Type B pancreatic cell (in vitro differentiated cells): ENCODE data around the gene BABAM2. TPM values are rescaled to one million over a fixed set of nuclear protein-coding genes. Genes with fewer than 3 reads are reported as not detected.

ENCODE experiments used
- DNase-seq: peaks from one replicate; pipeline ENCODE4 v3.0.0; 2021; ENCODE audit warnings: mixed read lengths; ENCODE audit not compliant: unreplicated experiment; ENCODE audit errors: extremely low spot score
- H3K27ac Mint-ChIP-seq: 2 replicates; pipeline ENCODE4 v1.8.0; 2021; ENCODE audit warnings: mild to moderate bottlenecking, mixed read lengths
- H3K27me3 Mint-ChIP-seq: 2 replicates; pipeline ENCODE4 v1.8.0; 2021; ENCODE audit warnings: mixed read lengths
- H3K36me3 Mint-ChIP-seq: 2 replicates; pipeline ENCODE4 v1.8.0; 2021; ENCODE audit warnings: mixed read lengths
- H3K4me1 Mint-ChIP-seq: one replicate; pipeline ENCODE4 v1.8.0; 2021; ENCODE audit warnings: mixed read lengths; ENCODE audit not compliant: unreplicated experiment
- H3K4me3 Mint-ChIP-seq: 2 replicates; pipeline ENCODE4 v1.8.0; 2021; ENCODE audit warnings: mild to moderate bottlenecking, mixed read lengths
- H3K9me3 Mint-ChIP-seq: 2 replicates; pipeline ENCODE4 v1.8.0; 2021; ENCODE audit warnings: mixed read lengths
- CTCF ChIP-seq: fragments of 200-600 bp; sonication (generic); conservative IDR thresholded peaks from 2 replicates; pipeline ENCODE4 v1.5.0; 2021; ENCODE audit warnings: antibody characterized with exemption, mild to moderate bottlenecking
- total RNA-seq: library from RNA; stranded (reverse); gene quantifications from 2 replicates; pipeline ENCODE4 v1.2.1, GENCODE V29; 2021; ENCODE audit warnings: low replicate concordance

BABAM2 gene
- total RNA-seq, 1 donor from 2014 or later: 30.4 TPM

DNA sequence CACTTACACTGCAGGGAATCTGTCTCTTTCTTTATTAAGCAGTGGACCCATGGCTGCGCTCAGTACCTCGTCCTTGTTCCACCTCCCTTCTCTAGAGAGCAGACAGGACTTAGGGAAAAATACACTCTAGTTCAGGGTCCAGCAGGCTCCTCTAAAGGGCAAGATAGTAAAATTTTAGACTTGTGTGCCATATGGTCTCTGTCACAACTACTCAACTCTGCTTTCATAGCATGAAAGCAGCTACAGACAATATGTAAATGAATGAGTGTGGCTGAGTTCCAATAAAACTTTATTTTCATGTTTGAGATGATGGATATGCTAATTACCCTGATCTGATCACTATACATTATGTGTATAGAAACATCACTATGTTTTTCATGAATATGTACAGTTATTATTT, 163.1 kb downstream of the BABAM2 start:
- no peak for TF ChIP-seq CTCF
- H3K4me1 Mint-ChIP-seq: no peaks in the 10 kb centered on the region
- no peaks in the 10 kb centered on the region for H3K9me3 Mint-ChIP-seq
- no peaks in the 10 kb centered on the region for H3K27me3 Mint-ChIP-seq
- H3K27ac Mint-ChIP-seq: no peak overlapping the region
- H3K4me3 Mint-ChIP-seq: no peak overlapping the region
- DNase-seq: no peak
- peaks cover 4% of the 10 kb centered on the region for H3K36me3 Mint-ChIP-seq

DNA sequence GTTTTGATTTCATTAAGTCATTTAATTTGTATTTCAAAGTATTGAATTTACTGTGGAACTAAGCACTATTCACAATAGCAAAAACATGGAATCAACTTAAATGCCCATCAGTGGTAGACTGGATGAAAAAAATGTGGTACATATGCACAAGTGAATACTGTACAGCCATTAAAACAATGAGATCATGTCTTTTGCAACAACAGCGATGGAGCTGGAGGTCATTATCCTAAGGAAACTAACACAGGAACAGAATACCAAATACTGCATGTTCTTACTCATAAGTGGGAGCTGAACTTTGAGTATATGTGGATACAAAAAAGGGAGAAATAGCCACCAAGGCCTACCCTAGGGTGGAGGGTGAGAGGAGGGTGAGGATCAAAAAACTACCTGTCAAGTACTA, 164.4 kb downstream of the BABAM2 start:
- no peak for TF ChIP-seq CTCF
- Mint-ChIP-seq H3K27me3 (no peaks in the 10 kb centered on the region), H3K4me3 (no peak overlapping the region), H3K9me3 (no peaks in the 10 kb centered on the region), H3K27ac (no peak overlapping the region), H3K4me1 (no peaks in the 10 kb centered on the region), H3K36me3 (peaks cover 4% of the 10 kb centered on the region)
- no peak for DNase-seq

DNA sequence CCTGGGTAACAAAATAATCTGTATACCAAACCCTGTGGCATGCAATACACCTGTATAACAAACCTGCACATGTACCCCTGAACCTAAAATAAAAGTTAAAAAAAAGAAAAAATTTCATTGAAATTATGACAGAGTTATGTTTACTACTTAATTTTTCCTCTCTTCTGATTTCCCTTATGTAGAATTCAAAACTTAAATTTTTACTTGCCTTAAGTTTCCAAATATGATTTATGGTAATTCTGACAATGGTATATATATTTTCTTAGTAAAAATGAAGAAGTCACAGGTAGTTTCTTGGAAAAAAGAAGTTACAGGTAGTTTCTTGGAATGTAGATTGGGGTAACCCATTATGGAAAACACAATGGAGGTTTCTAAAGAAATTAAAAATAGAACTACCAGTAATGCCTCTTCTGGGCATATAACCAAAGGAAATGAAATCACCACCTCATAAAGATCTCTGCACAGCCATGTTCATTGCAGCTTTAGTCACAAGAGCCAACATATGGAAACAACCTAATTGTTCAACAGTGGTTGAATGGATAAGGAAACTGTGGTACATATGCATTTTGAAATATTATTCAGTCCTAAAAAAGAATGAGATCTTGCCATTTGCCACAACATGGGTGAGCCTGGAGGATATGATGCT, 164.9 kb downstream of the BABAM2 start:
- Mint-ChIP-seq H3K4me3 (no peak overlapping the region), H3K4me1 (no peaks in the 10 kb centered on the region), H3K36me3 (peaks cover 7% of the 10 kb centered on the region), H3K27ac (no peak overlapping the region), H3K27me3 (no peaks in the 10 kb centered on the region), H3K9me3 (peaks cover 5% of the 10 kb centered on the region)
- no peak for DNase-seq
- TF ChIP-seq CTCF: no peak

GRCh38 chr2:28058791-28059190, 168.3 kb downstream of the BABAM2 start:
- H3K27ac Mint-ChIP-seq: no peak overlapping the region
- no peak overlapping the region for H3K4me3 Mint-ChIP-seq
- H3K4me1 Mint-ChIP-seq: no peaks in the 10 kb centered on the region
- peaks cover 8% of the 10 kb centered on the region for H3K36me3 Mint-ChIP-seq
- no peak for TF ChIP-seq CTCF
- no peaks in the 10 kb centered on the region for H3K27me3 Mint-ChIP-seq
- no peak for DNase-seq
- H3K9me3 Mint-ChIP-seq: peaks cover 5% of the 10 kb centered on the region

GRCh38 chr2:28062867-28063266, 172.3 kb downstream of the BABAM2 start:
- no peak for TF ChIP-seq CTCF
- H3K36me3 Mint-ChIP-seq: peaks cover 8% of the 10 kb centered on the region
- no peak overlapping the region for H3K4me3 Mint-ChIP-seq
- H3K27me3 Mint-ChIP-seq: no peaks in the 10 kb centered on the region
- H3K9me3 Mint-ChIP-seq: peaks cover 5% of the 10 kb centered on the region
- no peaks in the 10 kb centered on the region for H3K4me1 Mint-ChIP-seq
- no peak overlapping the region for H3K27ac Mint-ChIP-seq
- no peak for DNase-seq
